HepG2 (cell line): ENCODE data around the gene VTN. TPM values are rescaled to one million over a fixed set of nuclear protein-coding genes. Genes with fewer than 3 reads are reported as not detected.

Experiments
- AGO2 ChIP-seq: fragments of 200-400 bp; formaldehyde crosslinking; optimal IDR thresholded peaks from 2 replicates; pipeline ENCODE3; 2017; ENCODE audit warnings: mild to moderate bottlenecking, low read depth, low read length, moderate library complexity
- BRD4 ChIP-seq: sonication (generic); formaldehyde crosslinking; IDR thresholded peaks from 2 replicates; pipeline ENCODE4 v1.4.0; 2020; ENCODE audit warnings: missing genetic modification reagents
- HNF1B ChIP-seq: sonication (generic); formaldehyde crosslinking; IDR thresholded peaks from 2 replicates; pipeline ENCODE4 v1.5.1; 2020; ENCODE audit warnings: mild to moderate bottlenecking, moderate library complexity, missing genetic modification reagents
- HNRNPL ChIP-seq: fragments of 200-400 bp; formaldehyde crosslinking; IDR thresholded peaks from 2 replicates; pipeline ENCODE4 v1.6.1; 2017; ENCODE audit warnings: mild to moderate bottlenecking, low read depth, low read length
- KDM4B ChIP-seq: sonication (generic); formaldehyde crosslinking; IDR thresholded peaks from 2 replicates; pipeline ENCODE4 v1.4.0; 2020; ENCODE audit warnings: missing genetic modification reagents
- MXD3 ChIP-seq: IDR thresholded peaks from 2 replicates; pipeline ENCODE4 v1.6.1; 2016; ENCODE audit warnings: mild to moderate bottlenecking, missing biosample characterization, missing genetic modification reagents
- NRL ChIP-seq: sonication (generic); formaldehyde crosslinking; IDR thresholded peaks from 2 replicates; pipeline ENCODE4 v1.5.0; 2020; ENCODE audit warnings: missing genetic modification reagents, mild to moderate bottlenecking, moderate library complexity, borderline replicate concordance
- RXRB ChIP-seq: IDR thresholded peaks from 2 replicates; pipeline ENCODE4 v1.6.1; 2016; ENCODE audit warnings: borderline replicate concordance, missing genetic modification reagents, missing compliant biosample characterization
- SALL2 ChIP-seq: sonication (generic); formaldehyde crosslinking; IDR thresholded peaks from 2 replicates; pipeline ENCODE4 v1.8.1; 2023; ENCODE audit warnings: mild to moderate bottlenecking, missing genetic modification reagents, inconsistent platforms
- SRY ChIP-seq: sonication (generic); formaldehyde crosslinking; IDR thresholded peaks from 2 replicates; pipeline ENCODE4 v1.8.0; 2022; ENCODE audit warnings: mild to moderate bottlenecking, missing genetic modification reagents
- ZFYVE20 ChIP-seq: sonication (generic); formaldehyde crosslinking; IDR thresholded peaks from 2 replicates; pipeline ENCODE4 v1.8.0; 2023; ENCODE audit warnings: low read depth, mild to moderate bottlenecking, moderate library complexity, missing genetic modification reagents, borderline replicate concordance
- ZKSCAN5 ChIP-seq: sonication (generic); formaldehyde crosslinking; IDR thresholded peaks from 2 replicates; pipeline ENCODE4 v1.5.1; 2020; ENCODE audit warnings: mild to moderate bottlenecking, missing genetic modification reagents
- ZMAT3 ChIP-seq: sonication (generic); formaldehyde crosslinking; conservative IDR thresholded peaks from 2 replicates; pipeline ENCODE4 v1.7.0; 2021; ENCODE audit warnings: missing genetic modification reagents
- ZMYM4 ChIP-seq: sonication (generic); formaldehyde crosslinking; IDR thresholded peaks from 2 replicates; pipeline ENCODE4 v1.8.1; 2023; ENCODE audit warnings: mild to moderate bottlenecking, missing genetic modification reagents
- ZNF331 ChIP-seq: sonication (generic); formaldehyde crosslinking; IDR thresholded peaks from 2 replicates; pipeline ENCODE4 v1.4.0; 2020; ENCODE audit warnings: missing genetic modification reagents
- ZNF335 ChIP-seq: sonication (generic); formaldehyde crosslinking; IDR thresholded peaks from 2 replicates; pipeline ENCODE4 v1.4.0; 2020; ENCODE audit warnings: missing genetic modification reagents
- ZNF552 ChIP-seq: sonication (generic); formaldehyde crosslinking; IDR thresholded peaks from 2 replicates; pipeline ENCODE4 v1.9.0; 2022; ENCODE audit warnings: missing genetic modification reagents, mild to moderate bottlenecking, borderline replicate concordance
- ZNF572 ChIP-seq: sonication (generic); formaldehyde crosslinking; IDR thresholded peaks from 2 replicates; pipeline ENCODE4 v1.5.1; 2020; ENCODE audit warnings: mild to moderate bottlenecking, missing genetic modification reagents
- ZNF83 ChIP-seq: sonication (generic); formaldehyde crosslinking; IDR thresholded peaks from 2 replicates; pipeline ENCODE4 v1.4.0; 2020; ENCODE audit warnings: missing genetic modification reagents, mild to moderate bottlenecking, borderline replicate concordance
- ZNF839 ChIP-seq: sonication (generic); formaldehyde crosslinking; IDR thresholded peaks from 2 replicates; pipeline ENCODE4 v1.4.0; 2020; ENCODE audit warnings: missing genetic modification reagents, mild to moderate bottlenecking, borderline replicate concordance
- polyA plus RNA-seq, 8 experiments: library from polyadenylated mRNA; depleted of rRNA in 3 of 8; stranded (reverse) in 7 of 8; unstranded in 1 of 8; fragments of >200 nt; fragmentation: Illumina TruSeq in 4 of 8; extraction: Trizol in 4 of 8; gene quantifications; 2 replicates each; pipeline versions ENCODE4 v1.2.1 to v1.2.3, GENCODE V29; 2011 to 2016; ENCODE audit warnings: low read depth in 4 of 8, missing spikeins in 1 of 8, mixed read lengths in 1 of 8; ENCODE audit not compliant: insufficient read depth in 1 of 8
- total RNA-seq, 5 experiments: library from RNA; depleted of rRNA; stranded (reverse); fragments of >200 nt; fragmentation: Illumina TruSeq; extraction: Trizol; gene quantifications; 2 replicates each; pipeline ENCODE4 v1.2.3, GENCODE V29; 2016; ENCODE audit warnings: low read depth in 1 of 5
- TF ChIP-seq, protein P1 (sequence below): sonication (generic); formaldehyde crosslinking; IDR thresholded peaks from 2 replicates; pipeline ENCODE4 v1.4.0; 2020; ENCODE audit warnings: missing genetic modification reagents
- TF ChIP-seq, protein P2 (sequence below): sonication (generic); formaldehyde crosslinking; IDR thresholded peaks from 2 replicates; pipeline ENCODE4 v1.5.1; 2020; ENCODE audit warnings: missing genetic modification reagents, mild to moderate bottlenecking, borderline replicate concordance
- TF ChIP-seq, protein P3 (sequence below): IDR thresholded peaks from 2 replicates; pipeline ENCODE4 v1.6.1; 2012; ENCODE audit warnings: low read depth, low read length, improper control_type of control experiment

The VTN gene
- total and polyA plus RNA-seq, 2 of the 13 experiments (the other 11 are each of a cell fraction or from before 2014, with no cell fraction given) = 108 to 131 TPM

- peak; percentile 43; the same call in 1 of the 2 replicates for TF ChIP-seq ZNF331 (CRISPR knock-in tag)
- TF ChIP-seq ZNF83 (CRISPR knock-in tag) = peak; percentile 93; the same call in 1 of the 2 replicates
- 0 out of 2 replicates have a peak, but pooled peaks have one; percentile 45 for TF ChIP-seq ZMAT3 (CRISPR knock-in tag)
- peak; percentile 88 for TF ChIP-seq SALL2
- TF ChIP-seq, protein P1, sequence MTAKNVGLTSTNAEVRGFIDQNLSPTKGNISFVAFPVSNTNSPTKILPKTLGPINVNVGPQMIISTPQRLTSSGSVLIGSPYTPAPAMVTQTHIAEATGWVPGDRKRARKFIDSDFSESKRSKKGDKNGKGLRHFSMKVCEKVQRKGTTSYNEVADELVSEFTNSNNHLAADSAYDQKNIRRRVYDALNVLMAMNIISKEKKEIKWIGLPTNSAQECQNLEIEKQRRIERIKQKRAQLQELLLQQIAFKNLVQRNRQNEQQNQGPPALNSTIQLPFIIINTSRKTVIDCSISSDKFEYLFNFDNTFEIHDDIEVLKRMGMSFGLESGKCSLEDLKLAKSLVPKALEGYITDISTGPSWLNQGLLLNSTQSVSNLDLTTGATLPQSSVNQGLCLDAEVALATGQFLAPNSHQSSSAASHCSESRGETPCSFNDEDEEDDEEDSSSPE (CRISPR knock-in tag) = peak; percentile 57; the same call in 1 of the 2 replicates
- TF ChIP-seq SRY (CRISPR knock-in tag) = no peak
- no peak for TF ChIP-seq ZKSCAN5
- TF ChIP-seq HNRNPL = no peak
- TF ChIP-seq, protein P2, sequence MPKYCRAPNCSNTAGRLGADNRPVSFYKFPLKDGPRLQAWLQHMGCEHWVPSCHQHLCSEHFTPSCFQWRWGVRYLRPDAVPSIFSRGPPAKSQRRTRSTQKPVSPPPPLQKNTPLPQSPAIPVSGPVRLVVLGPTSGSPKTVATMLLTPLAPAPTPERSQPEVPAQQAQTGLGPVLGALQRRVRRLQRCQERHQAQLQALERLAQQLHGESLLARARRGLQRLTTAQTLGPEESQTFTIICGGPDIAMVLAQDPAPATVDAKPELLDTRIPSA = peak; percentile 53; the same call in 1 of the 2 replicates
- peak; percentile 55 for TF ChIP-seq AGO2
- TF ChIP-seq, protein P3, sequence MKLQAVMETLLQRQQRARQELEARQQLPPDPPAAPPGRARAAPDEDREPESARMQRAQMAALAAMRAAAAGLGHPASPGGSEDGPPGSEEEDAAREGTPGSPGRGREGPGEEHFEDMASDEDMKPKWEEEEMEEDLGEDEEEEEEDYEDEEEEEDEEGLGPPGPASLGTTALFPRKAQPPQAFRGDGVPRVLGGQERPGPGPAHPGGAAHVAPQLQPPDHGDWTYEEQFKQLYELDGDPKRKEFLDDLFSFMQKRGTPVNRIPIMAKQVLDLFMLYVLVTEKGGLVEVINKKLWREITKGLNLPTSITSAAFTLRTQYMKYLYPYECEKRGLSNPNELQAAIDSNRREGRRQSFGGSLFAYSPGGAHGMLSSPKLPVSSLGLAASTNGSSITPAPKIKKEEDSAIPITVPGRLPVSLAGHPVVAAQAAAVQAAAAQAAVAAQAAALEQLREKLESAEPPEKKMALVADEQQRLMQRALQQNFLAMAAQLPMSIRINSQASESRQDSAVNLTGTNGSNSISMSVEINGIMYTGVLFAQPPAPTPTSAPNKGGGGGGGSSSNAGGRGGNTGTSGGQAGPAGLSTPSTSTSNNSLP = 0 out of 2 replicates have a peak, but pooled peaks have one; percentile 26
- TF ChIP-seq KDM4B = peak; percentile 43; the same call in 1 of the 2 replicates
- peak; percentile 38; the same call in 1 of the 2 replicates for TF ChIP-seq ZNF839 (CRISPR knock-in tag)
- TF ChIP-seq RXRB (CRISPR knock-in tag) = peak; percentile 45
- TF ChIP-seq ZNF572 (CRISPR knock-in tag) = no peak
- 0 out of 2 replicates have a peak, but pooled peaks have one; percentile 14 for TF ChIP-seq NRL (CRISPR knock-in tag)
- TF ChIP-seq ZNF552 (CRISPR knock-in tag) = peak; percentile 82; the same call in 1 of the 2 replicates
- TF ChIP-seq ZMYM4 (CRISPR knock-in tag) = peak; percentile 19; the same call in 1 of the 2 replicates
- TF ChIP-seq HNF1B (CRISPR knock-in tag) = peak; percentile 88
- TF ChIP-seq MXD3 (CRISPR knock-in tag) = peak; percentile 34; the same call in 1 of the 2 replicates
- no peak for TF ChIP-seq ZFYVE20 (CRISPR knock-in tag)
- TF ChIP-seq BRD4 = 0 out of 2 replicates have a peak, but pooled peaks have one; percentile 7
- peak; percentile 61; the same call in 1 of the 2 replicates for TF ChIP-seq ZNF335
Observed at GRCh38 chr17:28335201-28335958, 34.7 kb downstream of the VTN start, which contains the start of the genes IFT20 and TNFAIP1 (continued).
